ENCODE data around the gene ZNF628.

ZNF628 gene

GRCh38 chr19:55455576-55456235, 20.7 kb upstream of the ZNF628 start:
- no peak overlapping the region for H3K27ac ChIP-seq
- H4K20me1 ChIP-seq (ENCODE audit: insufficient read depth): no peaks in the 10 kb centered on the region
- H3K27me3 ChIP-seq (ENCODE audit: insufficient read depth, low read depth): no peaks in the 10 kb centered on the region; the same call in 1 of the 2 replicates
- H3K79me2 ChIP-seq (ENCODE audit: insufficient read depth, low read depth): peaks cover 11% of the 10 kb centered on the region; the same call in 1 of the 2 replicates
- H3K4me1 ChIP-seq (ENCODE audit: low read depth, poor library complexity, severe bottlenecking): peaks cover 2% of the 10 kb centered on the region
- no peak overlapping the region for H3K4me2 ChIP-seq
- H3K4me3 ChIP-seq (IDR thresholded peaks at IDR 0.05; ENCODE audit: insufficient read depth, low read depth, low read length): no peak overlapping the region
- TF ChIP-seq CTCF (conservative IDR thresholded peaks at IDR 0.05; ENCODE audit: low read depth, low read length): no peak
- H3K9ac ChIP-seq: no peak overlapping the region
- no peaks in the 10 kb centered on the region for H3K36me3 ChIP-seq (ENCODE audit: insufficient read depth)
- H2AFZ ChIP-seq (ENCODE audit: low read depth): no peak overlapping the region

- Histone ChIP-seq H3K27me3 (ENCODE audit: insufficient read depth, low read depth) (no peaks in the 10 kb centered on the region), H4K20me1 (ENCODE audit: insufficient read depth) (no peaks in the 10 kb centered on the region), H3K36me3 (ENCODE audit: insufficient read depth) (no peaks in the 10 kb centered on the region), H3K27ac (no peak overlapping the region), H3K4me1 (ENCODE audit: low read depth, poor library complexity, severe bottlenecking) (peaks cover 5% of the 10 kb centered on the region), H3K4me2 (no peak overlapping the region), H3K9ac (no peak overlapping the region), H3K4me3 (IDR thresholded peaks at IDR 0.05; ENCODE audit: insufficient read depth, low read depth, low read length) (no peak overlapping the region), H2AFZ (ENCODE audit: low read depth) (no peak overlapping the region), H3K79me2 (ENCODE audit: insufficient read depth, low read depth) (peaks cover 11% of the 10 kb centered on the region; the same call in 1 of the 2 replicates)
- no peak for TF ChIP-seq CTCF (conservative IDR thresholded peaks at IDR 0.05; ENCODE audit: low read depth, low read length)
Measured at GRCh38 chr19:55456347-55456746, 20.1 kb upstream of the ZNF628 start.

- Histone ChIP-seq H4K20me1 (ENCODE audit: insufficient read depth) (no peaks in the 10 kb centered on the region), H3K27ac (no peak overlapping the region), H3K36me3 (ENCODE audit: insufficient read depth) (no peaks in the 10 kb centered on the region), H3K9ac (no peak overlapping the region), H3K4me3 (IDR thresholded peaks at IDR 0.05; ENCODE audit: insufficient read depth, low read depth, low read length) (no peak overlapping the region), H3K4me1 (ENCODE audit: low read depth, poor library complexity, severe bottlenecking) (peaks cover 10% of the 10 kb centered on the region), H3K4me2 (no peak overlapping the region), H3K79me2 (ENCODE audit: insufficient read depth, low read depth) (peaks cover 11% of the 10 kb centered on the region; the same call in 1 of the 2 replicates), H2AFZ (ENCODE audit: low read depth) (no peak overlapping the region), H3K27me3 (ENCODE audit: insufficient read depth, low read depth) (no peaks in the 10 kb centered on the region; the same call in 1 of the 2 replicates)
- TF ChIP-seq CTCF (conservative IDR thresholded peaks at IDR 0.05; ENCODE audit: low read depth, low read length): no peak
Measured at GRCh38 chr19:55457683-55458457, 18.5 kb upstream of the ZNF628 start.

- Histone ChIP-seq H2AFZ (ENCODE audit: low read depth) (no peak overlapping the region), H3K36me3 (ENCODE audit: insufficient read depth) (no peaks in the 10 kb centered on the region), H3K4me1 (ENCODE audit: low read depth, poor library complexity, severe bottlenecking) (peaks cover 10% of the 10 kb centered on the region), H3K27ac (no peak overlapping the region), H4K20me1 (ENCODE audit: insufficient read depth) (no peaks in the 10 kb centered on the region), H3K27me3 (ENCODE audit: insufficient read depth, low read depth) (peaks cover 12% of the 10 kb centered on the region), H3K9ac (no peak overlapping the region), H3K79me2 (ENCODE audit: insufficient read depth, low read depth) (peaks cover 11% of the 10 kb centered on the region; the same call in 1 of the 2 replicates), H3K4me3 (IDR thresholded peaks at IDR 0.05; ENCODE audit: insufficient read depth, low read depth, low read length) (no peak overlapping the region), H3K4me2 (no peak overlapping the region)
- TF ChIP-seq CTCF (conservative IDR thresholded peaks at IDR 0.05; ENCODE audit: low read depth, low read length): no peak
Measured at GRCh38 chr19:55459551-55459949, 16.9 kb upstream of the ZNF628 start.
